HG03039 (cell line): ENCODE results near the gene SYTL5.

ENCODE experiments used
- ATAC-seq: cut with Tn5 transposase; IDR thresholded peaks from one replicate; pipeline ENCODE4 v1.9.1; 2021; ENCODE audit warnings: mild to moderate bottlenecking, moderate library complexity; ENCODE audit not compliant: unreplicated experiment

The SYTL5 gene

GRCh38 chrX:38138157-38138891 is 132.0 kb downstream of the SYTL5 start:
- ATAC-seq, result no peak

- no peak for ATAC-seq
Observed at GRCh38 chrX:38138900-38139299, 132.5 kb downstream of the SYTL5 start.

- ATAC-seq, result no peak
Observed at GRCh38 chrX:38142610-38143009, 136.3 kb downstream of the SYTL5 start.

GRCh38 chrX:38149016-38149415 is 142.7 kb downstream of the SYTL5 start:
- ATAC-seq, result no peak

- no peak for ATAC-seq
Observed at GRCh38 chrX:38150993-38151392, 144.6 kb downstream of the SYTL5 start.

- ATAC-seq, result no peak
Observed at GRCh38 chrX:38151441-38151840, 145.1 kb downstream of the SYTL5 start.

- no peak for ATAC-seq
Observed at GRCh38 chrX:38154340-38154739, 148.0 kb downstream of the SYTL5 start.

GRCh38 chrX:38154818-38155217 is 148.5 kb downstream of the SYTL5 start:
- ATAC-seq, result no peak

- ATAC-seq, result no peak
Observed at GRCh38 chrX:38156838-38157237, 150.5 kb downstream of the SYTL5 start.

- ATAC-seq, result no peak
Observed at GRCh38 chrX:38163193-38163592, 156.8 kb downstream of the SYTL5 start.

- no peak for ATAC-seq
Observed at GRCh38 chrX:38165023-38165422, 158.7 kb downstream of the SYTL5 start.

- no peak for ATAC-seq
Observed at GRCh38 chrX:38166478-38167083, 160.2 kb downstream of the SYTL5 start.

GRCh38 chrX:38170556-38170955 is 164.2 kb downstream of the SYTL5 start:
- no peak for ATAC-seq

- no peak for ATAC-seq
Observed at GRCh38 chrX:38172596-38172995, 166.2 kb downstream of the SYTL5 start.

GRCh38 chrX:38175139-38175538 is 168.8 kb downstream of the SYTL5 start:
- ATAC-seq, result no peak

- ATAC-seq, result no peak
Observed at GRCh38 chrX:38178396-38178795, 172.0 kb downstream of the SYTL5 start.
